Measurements from ENCODE around the gene AFF2.

DNA sequence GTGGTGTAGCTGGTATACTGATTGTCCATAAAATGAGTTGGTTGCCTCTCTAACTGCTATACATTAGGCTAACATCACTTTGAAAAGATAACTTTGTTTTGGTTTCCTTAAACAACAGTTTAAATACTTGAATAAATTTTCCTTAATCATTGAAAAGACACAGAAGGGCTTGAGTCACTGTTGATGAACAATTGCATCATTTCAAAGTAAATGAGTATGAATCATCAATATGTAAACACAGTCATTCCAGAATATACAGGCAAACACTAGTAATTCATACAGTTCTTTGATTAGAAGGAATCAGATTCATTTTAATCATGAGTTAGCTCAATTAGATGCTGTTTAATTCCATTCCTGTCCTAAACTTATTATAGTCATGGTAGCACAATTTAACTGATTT lies 160.6 kb downstream of the AFF2 start:
- TF ChIP-seq CTBP1 (IDR thresholded peaks at IDR 0.05; ENCODE audit: borderline replicate concordance), result no peak
- TF ChIP-seq, protein P1, sequence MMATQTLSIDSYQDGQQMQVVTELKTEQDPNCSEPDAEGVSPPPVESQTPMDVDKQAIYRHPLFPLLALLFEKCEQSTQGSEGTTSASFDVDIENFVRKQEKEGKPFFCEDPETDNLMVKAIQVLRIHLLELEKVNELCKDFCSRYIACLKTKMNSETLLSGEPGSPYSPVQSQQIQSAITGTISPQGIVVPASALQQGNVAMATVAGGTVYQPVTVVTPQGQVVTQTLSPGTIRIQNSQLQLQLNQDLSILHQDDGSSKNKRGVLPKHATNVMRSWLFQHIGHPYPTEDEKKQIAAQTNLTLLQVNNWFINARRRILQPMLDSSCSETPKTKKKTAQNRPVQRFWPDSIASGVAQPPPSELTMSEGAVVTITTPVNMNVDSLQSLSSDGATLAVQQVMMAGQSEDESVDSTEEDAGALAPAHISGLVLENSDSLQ (IDR thresholded peaks at IDR 0.05), result no peak
